HK-2 (cell line): Measurements from ENCODE around the gene CAMK4.

ENCODE experiments used
- DNase-seq: peaks from one replicate; pipeline ENCODE4 v3.0.0-alpha.2; 2018; ENCODE audit not compliant: unreplicated experiment

Gene CAMK4

DNA sequence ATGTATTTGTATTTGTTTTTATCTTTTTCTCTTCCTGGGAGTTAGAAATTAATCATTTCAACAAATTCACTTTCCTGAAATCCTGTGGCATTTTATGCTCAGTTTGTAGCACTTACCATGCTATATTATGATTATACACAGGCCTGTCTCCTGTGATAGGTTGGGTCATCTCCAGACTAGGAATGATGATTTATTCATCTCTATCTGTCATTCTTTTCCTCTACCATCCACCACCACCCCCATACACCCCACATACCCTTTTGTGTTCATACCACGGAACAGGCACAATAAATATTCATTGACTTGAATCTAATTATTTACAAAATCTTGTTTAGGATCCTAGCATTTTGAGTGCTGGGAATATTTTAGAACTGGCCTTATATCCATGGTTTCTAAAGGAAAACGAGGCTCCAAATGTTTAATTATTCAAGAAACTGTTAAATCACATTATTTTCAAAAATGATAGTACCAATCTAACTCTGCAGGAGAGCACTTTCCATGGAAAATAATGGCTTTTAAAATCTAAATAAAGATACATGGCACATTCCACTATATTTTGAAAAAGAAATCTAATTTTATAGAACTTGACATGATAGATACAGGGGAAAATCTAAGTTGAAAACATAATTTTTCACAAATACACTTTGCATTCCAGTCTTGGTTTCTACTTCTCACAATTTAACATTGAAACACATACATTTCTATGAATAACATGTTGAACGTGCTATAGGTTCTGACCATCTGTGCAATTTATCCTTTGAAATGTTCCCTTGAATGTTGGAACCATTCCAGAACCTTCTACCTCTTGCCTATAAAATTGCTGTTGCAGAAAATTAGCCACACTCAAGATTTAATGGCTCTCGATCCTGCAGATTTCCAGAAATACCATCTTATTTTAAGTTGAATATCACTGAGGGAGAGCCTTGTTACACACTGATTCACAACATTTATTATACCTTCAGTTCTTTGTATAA lies 198.8 kb downstream of the CAMK4 start:
- no peak for DNase-seq

DNA sequence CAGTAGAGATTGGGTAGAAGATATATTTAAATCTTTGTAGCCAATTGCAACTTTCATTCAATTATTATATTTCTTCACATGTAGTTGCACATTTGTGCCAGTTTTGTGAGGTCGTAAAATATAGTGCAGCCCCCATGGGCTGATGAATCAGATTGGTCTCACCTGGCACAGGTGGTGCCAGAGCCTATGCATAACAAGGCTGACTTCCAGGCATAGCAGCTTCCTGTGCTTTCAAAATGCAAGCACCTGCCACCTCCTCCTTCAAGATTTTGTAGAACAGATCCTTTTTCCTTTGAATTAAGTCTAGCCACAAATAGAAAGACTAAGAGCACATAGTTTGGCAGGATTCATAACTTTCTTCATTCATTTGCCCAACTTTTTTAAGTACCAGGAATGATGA lies 201.0 kb downstream of the CAMK4 start:
- no peak for DNase-seq

DNA sequence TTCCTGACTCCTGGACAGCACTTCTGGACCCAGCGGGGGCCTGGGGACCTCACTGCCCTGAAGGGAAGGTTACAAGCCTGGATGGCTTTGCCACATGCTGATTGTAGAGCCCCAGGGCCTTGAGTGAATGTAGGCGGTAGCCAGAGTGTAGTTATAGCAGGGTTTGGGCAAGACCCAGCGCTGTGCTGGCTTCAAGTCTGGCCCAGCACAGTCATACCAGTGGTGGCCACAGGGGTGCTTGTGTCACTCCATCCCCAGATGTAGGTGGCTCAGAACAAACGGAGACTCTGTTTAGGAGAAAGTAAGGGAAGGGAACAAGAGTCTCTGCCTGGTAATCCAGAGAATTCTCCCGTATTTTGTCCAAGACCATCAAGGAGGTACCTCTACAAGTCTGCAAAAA lies 203.6 kb downstream of the CAMK4 start:
- no peak for DNase-seq

DNA sequence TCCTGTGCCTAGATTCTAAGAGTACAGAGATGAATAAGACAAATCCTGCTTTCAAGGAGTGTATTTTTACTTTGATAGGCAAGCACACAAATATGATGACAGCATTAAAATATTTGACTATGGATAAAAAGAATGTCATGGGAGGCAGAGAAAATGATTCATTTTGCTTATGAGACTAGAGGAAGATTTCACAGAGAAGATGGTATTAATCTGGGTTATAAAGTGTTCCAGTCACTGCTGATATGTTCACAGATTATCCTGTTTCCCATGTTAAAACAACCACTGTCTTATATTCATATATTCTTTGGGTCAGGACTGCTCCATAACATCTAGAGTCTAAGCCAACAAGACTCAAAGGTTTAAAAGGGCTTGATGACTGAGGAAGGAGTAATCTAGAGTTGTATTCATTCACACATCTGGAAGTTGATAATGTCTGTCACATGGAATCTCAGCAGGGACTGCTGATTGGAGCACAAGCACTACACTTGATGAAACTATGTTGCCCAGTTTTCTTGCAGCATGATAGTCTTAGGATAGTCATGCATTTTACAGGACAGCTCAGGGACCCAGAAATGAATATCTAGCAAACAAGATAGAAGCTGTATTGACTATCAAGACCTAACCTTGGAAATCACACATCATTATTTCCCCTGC lies 208.8 kb downstream of the CAMK4 start:
- DNase-seq, result no peak

GRCh38 chr5:111434800-111435199 lies 210.6 kb downstream of the CAMK4 start:
- DNase-seq, result no peak

GRCh38 chr5:111439473-111440075 lies 215.4 kb downstream of the CAMK4 start:
- DNase-seq, result no peak

- no peak for DNase-seq
Measured at GRCh38 chr5:111447099-111447498, 222.9 kb downstream of the CAMK4 start.

DNA sequence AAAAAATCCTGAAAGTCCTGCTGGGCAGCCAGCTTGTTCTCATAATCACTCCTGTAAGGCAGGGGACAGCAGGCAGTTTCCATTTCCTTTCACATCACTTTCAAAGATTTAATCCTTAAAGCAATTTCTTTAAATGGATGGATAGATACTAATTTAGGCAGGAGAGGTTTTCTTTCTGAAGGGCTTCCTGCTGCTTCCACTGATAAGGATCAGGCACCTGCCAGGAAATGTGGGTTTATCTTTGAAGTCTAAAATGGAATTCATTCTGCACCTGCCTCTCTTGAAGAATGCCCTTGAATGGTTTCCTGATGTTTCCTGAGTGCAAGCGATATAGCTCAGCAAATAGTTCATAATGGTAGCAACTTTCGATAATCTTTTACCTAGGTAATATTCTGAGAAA lies 223.6 kb downstream of the CAMK4 start:
- no peak for DNase-seq

DNA sequence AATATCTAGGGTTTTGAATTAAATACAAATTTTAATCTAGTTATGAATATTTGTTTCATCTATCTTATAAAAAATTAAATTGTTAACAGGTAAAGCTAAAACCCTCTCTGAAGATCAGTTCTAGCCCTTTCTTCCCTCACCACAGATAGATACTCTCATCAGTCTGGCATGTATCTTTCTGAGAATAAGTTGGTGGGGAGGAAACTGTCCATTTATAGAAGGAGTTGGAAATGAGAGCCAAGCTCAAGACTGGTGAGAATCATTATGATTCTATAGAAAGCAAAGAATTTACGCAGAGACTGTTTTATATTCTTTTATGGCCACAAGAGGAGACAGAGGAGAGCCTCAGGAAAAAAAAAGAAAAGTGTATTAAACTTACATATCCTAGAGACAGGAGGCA lies 229.1 kb downstream of the CAMK4 start:
- DNase-seq, result no peak

DNA sequence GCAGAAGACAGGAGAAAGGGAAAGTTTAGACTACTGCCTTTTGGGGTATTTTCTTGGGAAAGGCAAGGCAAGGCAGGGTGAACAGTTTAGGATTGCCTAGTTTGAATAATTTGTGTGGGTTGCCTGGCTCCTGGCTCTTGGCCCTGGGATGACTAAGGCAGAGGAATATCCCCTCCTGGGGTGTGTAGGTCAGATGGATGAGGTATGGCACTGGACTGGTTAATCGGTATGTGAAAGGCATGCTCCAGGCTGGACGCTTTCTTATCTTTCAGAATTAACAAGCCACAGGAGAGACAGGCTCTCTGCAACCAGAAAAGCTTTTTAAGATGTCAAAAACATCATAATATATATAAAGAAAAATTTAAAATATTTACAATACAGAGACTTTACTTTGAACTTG lies 229.6 kb downstream of the CAMK4 start:
- peak; percentile 27 for DNase-seq

GRCh38 chr5:111454198-111454622 lies 230.0 kb downstream of the CAMK4 start:
- no peak for DNase-seq

DNA sequence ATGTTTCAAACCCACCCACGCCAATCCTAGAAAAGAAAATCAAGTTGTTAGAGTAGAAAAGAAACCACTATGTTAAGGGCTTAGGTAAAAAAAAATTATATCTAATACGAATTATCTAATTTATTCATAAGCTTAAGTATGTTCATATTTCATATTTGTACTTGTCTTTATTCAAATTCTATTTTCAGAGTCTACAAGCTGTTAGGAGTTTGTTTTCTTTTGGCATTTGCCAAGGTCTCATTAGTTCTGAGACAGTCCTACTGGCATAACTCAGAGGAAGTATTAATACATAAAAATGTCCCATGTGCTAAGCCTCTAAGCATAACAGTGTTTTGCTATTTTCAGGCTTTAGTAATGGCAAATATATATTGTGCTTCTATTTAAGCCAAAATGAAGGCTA lies 230.6 kb downstream of the CAMK4 start:
- DNase-seq, result no peak

GRCh38 chr5:111461255-111461671 lies 237.1 kb downstream of the CAMK4 start:
- no peak for DNase-seq

GRCh38 chr5:111461934-111462333 lies 237.8 kb downstream of the CAMK4 start:
- DNase-seq, result no peak

GRCh38 chr5:111463311-111463710 lies 239.1 kb downstream of the CAMK4 start:
- DNase-seq, result no peak

GRCh38 chr5:111469293-111469896 lies 245.2 kb downstream of the CAMK4 start:
- no peak for DNase-seq

DNA sequence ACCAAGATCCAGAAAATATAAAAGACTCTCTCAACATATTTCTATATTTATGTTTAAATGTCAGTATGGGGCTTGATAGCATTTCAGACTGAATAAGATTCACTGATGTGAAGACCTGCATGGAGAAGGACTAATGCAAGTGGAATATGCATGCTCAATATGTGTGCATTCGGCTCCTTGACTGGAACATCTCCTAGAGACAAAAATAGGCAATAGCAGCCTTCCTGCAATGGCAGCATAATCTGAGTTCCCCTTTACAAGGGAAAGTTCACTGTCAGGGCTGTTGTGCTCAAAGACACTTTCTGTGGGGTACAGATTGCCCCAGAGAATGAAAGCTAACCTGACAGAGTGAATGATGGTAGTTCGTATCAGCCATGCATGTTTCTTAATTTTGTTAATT lies 245.7 kb downstream of the CAMK4 start:
- DNase-seq, result no peak

- no peak for DNase-seq
Measured at GRCh38 chr5:111472096-111472495, 247.9 kb downstream of the CAMK4 start.

DNA sequence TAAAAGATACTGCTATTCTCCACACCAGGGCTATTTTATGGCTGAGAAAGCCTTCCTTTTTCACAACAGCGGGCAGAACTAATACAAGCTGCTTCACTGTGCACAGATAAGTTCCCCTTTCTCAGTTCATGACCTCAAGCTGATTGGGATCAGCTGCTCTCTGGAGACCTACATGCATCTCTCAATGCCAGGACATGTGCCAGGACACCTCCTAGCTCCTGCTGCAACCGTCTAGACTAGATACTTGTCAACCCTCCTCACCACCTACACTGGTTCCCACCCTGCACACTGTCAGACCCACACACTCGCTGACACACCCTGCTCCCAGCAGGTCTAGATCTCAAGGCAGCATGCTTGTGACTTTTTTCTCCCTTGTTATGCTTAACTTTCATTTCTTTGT lies 248.4 kb downstream of the CAMK4 start:
- DNase-seq, result no peak

GRCh38 chr5:111478266-111478665 lies 254.1 kb downstream of the CAMK4 start:
- DNase-seq, result no peak

- no peak for DNase-seq
Measured at GRCh38 chr5:111478898-111479297, 254.7 kb downstream of the CAMK4 start.

DNA sequence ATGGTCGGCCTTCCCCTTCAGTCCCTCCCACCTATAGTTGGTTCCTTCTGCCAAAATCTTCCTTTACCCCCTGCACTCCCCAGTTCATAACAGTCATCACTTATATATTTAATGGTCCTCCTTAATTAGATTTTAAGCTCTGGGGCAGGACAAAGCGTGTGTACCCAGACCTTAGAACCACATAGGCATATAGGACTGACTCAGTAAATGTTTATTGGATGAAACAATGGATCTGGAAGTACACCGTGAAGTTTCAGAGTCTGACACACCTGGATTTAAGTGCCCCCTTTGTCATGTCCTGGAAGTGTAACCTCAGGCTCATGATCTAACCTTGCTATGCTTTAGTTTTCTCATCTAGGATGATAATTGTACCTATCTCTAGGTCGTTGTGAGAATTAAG lies 256.2 kb downstream of the CAMK4 start:
- no peak for DNase-seq
